GM12878 (cell line): ENCODE data around the gene HENMT1. TPM values are rescaled to one million over a fixed set of nuclear protein-coding genes. Genes with fewer than 3 reads are reported as not detected.
A peak's percentile ranks its signal among the peaks of the same experiment; 100 is the strongest.

Experiments
- ATAC-seq: fragments of 200-7000 bp; cut with Tn5 transposase; 3 replicates; pipeline ENCODE4 v1.9.1; 2020; ENCODE audit warnings: mild to moderate bottlenecking, moderate library complexity
- BruUV-seq: library from RNA; stranded (reverse); fragments of 400-500 nt; replicated peaks from 2 replicates; lab custom pipeline; 2021; lab: Mats Ljungman, UMichigan
- CTCF ChIA-PET: fragments of 300-600 bp; sonication (Branson Sonifier 250); formaldehyde crosslinking; extraction: SDS; loops from one replicate; lab custom pipeline; 2021; ENCODE audit warnings: inconsistent platforms; lab: Yijun Ruan, JAX
- POLR2A ChIA-PET: fragments of 350-600 bp; formaldehyde crosslinking; extraction: SDS; loops from one replicate; lab custom pipeline; 2021; ENCODE audit warnings: inconsistent platforms; lab: Charles Lee
- RAD21 ChIA-PET: fragments of 300-600 bp; sonication (Branson Sonifier 250); formaldehyde crosslinking; loops from one replicate; lab custom pipeline; 2023; ENCODE audit warnings: antibody characterized with exemption; ENCODE audit not compliant: unreplicated experiment; lab: Charles Lee
- SMC1A ChIA-PET: fragments of 300-600 bp; sonication (Branson Sonifier 250); formaldehyde crosslinking; loops from one replicate; lab custom pipeline; 2023; ENCODE audit not compliant: unreplicated experiment, uncharacterized antibody; lab: Charles Lee
- DNase-seq: peaks from one replicate; pipeline ENCODE4 v3.0.0-alpha.2; 2011; ENCODE audit warnings: low read depth, low spot score
- FAIRE-seq: peaks from 3 replicates; lab custom pipeline; 2011; peaks lifted over from hg19 to GRCh38; lab: Jason Lieb, UNC
- H2AFZ ChIP-seq: 2 replicates; pipeline ENCODE4 v1.6.0; 2011; ENCODE audit warnings: low read depth, low read length, control low read depth; ENCODE audit not compliant: control insufficient read depth
- H3K27ac ChIP-seq: 2 replicates; pipeline ENCODE4 v1.5.1; 2011; ENCODE audit warnings: control low read depth; ENCODE audit not compliant: control insufficient read depth, insufficient read depth
- H3K27me3 ChIP-seq, 2 experiments: replicated peaks in 1 of 2; 2 replicates each; pipeline versions ENCODE4 v1.6.0 to v1.6.1; 2011; ENCODE audit warnings: low read length in 1 of 2; ENCODE audit not compliant: control insufficient read depth in 2 of 2, insufficient read depth in 2 of 2
- H3K36me3 ChIP-seq, 2 experiments: 2 replicates each; pipeline ENCODE4 v1.5.1; 2011; ENCODE audit warnings: low read length in 1 of 2; ENCODE audit not compliant: control insufficient read depth in 2 of 2, insufficient read depth in 2 of 2
- H3K4me1 ChIP-seq: 2 replicates; pipeline ENCODE4 v1.6.1; 2011; ENCODE audit warnings: mild to moderate bottlenecking, low read length, moderate library complexity, mixed read lengths; ENCODE audit not compliant: control insufficient read depth, insufficient read depth
- H3K4me2 ChIP-seq: 2 replicates; pipeline ENCODE4 v1.6.0; 2011; ENCODE audit warnings: control low read depth; ENCODE audit not compliant: control insufficient read depth, insufficient read depth
- H3K4me3 ChIP-seq: fragments of 200-600 bp; sonication (generic); 2 replicates; pipeline ENCODE4 v1.5.1; 2016
- H3K79me2 ChIP-seq: 2 replicates; pipeline ENCODE4 v1.6.0; 2011; ENCODE audit warnings: low read length; ENCODE audit not compliant: control insufficient read depth, insufficient read depth
- H3K9ac ChIP-seq: 2 replicates; pipeline ENCODE4 v1.8.0; 2011; ENCODE audit warnings: low read length, control low read depth, mixed read lengths; ENCODE audit not compliant: control insufficient read depth, insufficient read depth
- H3K9me3 ChIP-seq: replicated peaks from 3 replicates; pipeline ENCODE4 v1.5.1; 2011; ENCODE audit warnings: mild to moderate bottlenecking, low read length; ENCODE audit not compliant: control insufficient read depth, insufficient read depth
- H4K20me1 ChIP-seq: 2 replicates; pipeline ENCODE4 v1.6.0; 2011; ENCODE audit not compliant: control insufficient read depth, insufficient read depth
- CEBPZ ChIP-seq: fragments of 150-350 bp; IDR thresholded peaks from 2 replicates; pipeline ENCODE4 v1.6.1; 2016; ENCODE audit warnings: low read depth, low read length
- SPI1 ChIP-seq: IDR thresholded peaks from 2 replicates; pipeline ENCODE4 v1.6.1; 2011; ENCODE audit warnings: low read depth, mild to moderate bottlenecking, low read length, moderate library complexity, borderline replicate concordance; ENCODE audit not compliant: insufficient read depth
- WGBS: methylation state at CpG from one replicate; pipeline ENCODE4 v1.1.6; 2016; ENCODE audit warnings: low lambda C conversion rate; ENCODE audit not compliant: insufficient replicate concordance, insufficient coverage; ENCODE audit errors: missing lambda C conversion rate; 5-methylcytosine and 5-hydroxymethylcytosine counted together
- in situ Hi-C: fragments of 300-500 bp; cut with MboI; formaldehyde crosslinking; loops from 9 replicates; pipeline ENCODE4 v1.14.3; 2018; ENCODE audit warnings: mixed read lengths
- intact Hi-C: fragments of 100-400 bp; cut with micrococcal nuclease; formaldehyde crosslinking; loops from one replicate; pipeline ENCODE4 v1.14.2; 2022; ENCODE audit not compliant: unreplicated experiment
- polyA plus RNA-seq, 11 experiments: library from polyadenylated mRNA; depleted of rRNA in 4 of 11; unstranded in 6 of 11; stranded (reverse) in 5 of 11; fragments of >200 nt; fragmentation: Nextera tagmentation in 4 of 11; fragmentation: Illumina TruSeq in 1 of 11; extraction: Ambion mirVana in 4 of 11; extraction: Trizol in 1 of 11; gene quantifications; 1 replicate in 1 of 11; 2 replicates in 10 of 11; pipeline versions ENCODE4 v1.2.1 to v1.2.3, GENCODE V29; 2011 to 2016; ENCODE audit warnings: inconsistent platforms in 2 of 11, missing spikeins in 2 of 11, low read depth in 1 of 11
- total RNA-seq, 4 experiments: library from RNA; depleted of rRNA in 3 of 4; stranded (reverse); fragments of >200 nt in 3 of 4; fragmentation: Illumina TruSeq in 1 of 4; extraction: Trizol in 1 of 4; gene quantifications; 2 replicates each; pipeline versions ENCODE4 v1.2.1 to v1.2.3, GENCODE V29; 2013 to 2021
- TF ChIP-seq, protein P1 (sequence below): fragments of 150-350 bp; IDR thresholded peaks from 2 replicates; pipeline ENCODE4 v1.6.1; 2014; ENCODE audit warnings: mild to moderate bottlenecking, low read depth, low read length

The HENMT1 gene
- total and polyA plus RNA-seq, 10 of the 15 experiments (the other 5 are each of a cell fraction or from before 2014, with no cell fraction given) = 4.4 to 15.6 (median 10.4) TPM

GRCh38 chr1:108695535-108695934 is 34.6 kb upstream of the HENMT1 start:
- DNase-seq = no peak
- RAD21 ChIA-PET = no interaction called here
- H3K27ac ChIP-seq = 0 out of 2 replicates have a peak overlapping the region, but pooled peaks have one; percentile 4
- H3K4me1 ChIP-seq = no peaks in the 10 kb centered on the region
- H3K9ac ChIP-seq = no peak overlapping the region
- TF ChIP-seq SPI1 (peak; percentile 15; the same call in 1 of the 2 replicates), CEBPZ (no peak)
- TF ChIP-seq, protein P1, sequence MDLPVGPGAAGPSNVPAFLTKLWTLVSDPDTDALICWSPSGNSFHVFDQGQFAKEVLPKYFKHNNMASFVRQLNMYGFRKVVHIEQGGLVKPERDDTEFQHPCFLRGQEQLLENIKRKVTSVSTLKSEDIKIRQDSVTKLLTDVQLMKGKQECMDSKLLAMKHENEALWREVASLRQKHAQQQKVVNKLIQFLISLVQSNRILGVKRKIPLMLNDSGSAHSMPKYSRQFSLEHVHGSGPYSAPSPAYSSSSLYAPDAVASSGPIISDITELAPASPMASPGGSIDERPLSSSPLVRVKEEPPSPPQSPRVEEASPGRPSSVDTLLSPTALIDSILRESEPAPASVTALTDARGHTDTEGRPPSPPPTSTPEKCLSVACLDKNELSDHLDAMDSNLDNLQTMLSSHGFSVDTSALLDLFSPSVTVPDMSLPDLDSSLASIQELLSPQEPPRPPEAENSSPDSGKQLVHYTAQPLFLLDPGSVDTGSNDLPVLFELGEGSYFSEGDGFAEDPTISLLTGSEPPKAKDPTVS = no peak
- H3K79me2 ChIP-seq = peaks cover 61% of the 10 kb centered on the region
- FAIRE-seq = no peak
- CTCF ChIA-PET = interaction anchor here (0.9 to 1.8 kb wide), 4 partner anchors 9 to 397 kb away, joined by 3 to 4 read pairs (median 3); no protein-coding TSS in a partner anchor
- no peak for ATAC-seq
- no TSS peak for BruUV-seq
- intact Hi-C loops (no loop called here), in situ Hi-C loops (no loop called here)
- peak overlapping the region; percentile 31; the same call in 1 of the 2 replicates for H3K4me3 ChIP-seq
- no peaks in the 10 kb centered on the region for H3K27me3 ChIP-seq
- POLR2A ChIA-PET = no interaction called here
- H3K9me3 ChIP-seq = no peaks in the 10 kb centered on the region
- SMC1A ChIA-PET = interaction anchor here (1.0 to 1.8 kb wide), 2 partner anchors 12 to 35 kb away, joined by 3 to 9 read pairs; partner anchors contain the start of gene HENMT1
- 93% methylated on average over 5 of the region's 5 CpGs for WGBS
- H3K4me2 ChIP-seq = peak overlapping the region; percentile 71
- peaks cover 8 to 32% of the 10 kb centered on the region in 2 experiments for H3K36me3 ChIP-seq
- no peaks in the 10 kb centered on the region for H4K20me1 ChIP-seq
- no peak overlapping the region for H2AFZ ChIP-seq
